Keratinocyte (primary cell): Measurements from ENCODE around the gene TFDP1. TPM values are rescaled to one million over a fixed set of nuclear protein-coding genes. Genes with fewer than 3 reads are reported as not detected.

Experiments
- DNase-seq: peaks from one replicate; pipeline ENCODE4 v3.0.0-alpha.2; 2011; ENCODE audit warnings: low read depth, missing footprints, low spot score
- FAIRE-seq: peaks from 2 replicates; lab custom pipeline; 2011; peaks lifted over from hg19 to GRCh38; lab: Jason Lieb, UNC
- H2AFZ ChIP-seq: 2 replicates; pipeline ENCODE4 v1.6.0; 2012; ENCODE audit warnings: low read length, control low read depth, inconsistent platforms; ENCODE audit not compliant: control insufficient read depth
- H3K27ac ChIP-seq: 2 replicates; pipeline ENCODE4 v1.5.1; 2011; ENCODE audit warnings: low read length; ENCODE audit not compliant: control insufficient read depth, insufficient read depth
- H3K27me3 ChIP-seq: 3 replicates; pipeline ENCODE4 v1.6.0; 2011; ENCODE audit warnings: low read length; ENCODE audit not compliant: control insufficient read depth, insufficient read depth; ENCODE audit errors: extremely low read depth
- H3K36me3 ChIP-seq, 2 experiments: 2 replicates in 1 of 2; 3 replicates in 1 of 2; pipeline ENCODE4 v1.5.1; 2011; ENCODE audit warnings: low read length in 2 of 2, mild to moderate bottlenecking in 1 of 2; ENCODE audit not compliant: control insufficient read depth in 2 of 2, insufficient read depth in 2 of 2; ENCODE audit errors: extremely low read depth in 1 of 2
- H3K4me1 ChIP-seq: 3 replicates; pipeline ENCODE4 v1.5.1; 2011; ENCODE audit warnings: low read length; ENCODE audit not compliant: control insufficient read depth, insufficient read depth; ENCODE audit errors: extremely low read depth
- H3K4me2 ChIP-seq: 3 replicates; pipeline ENCODE4 v1.6.0; 2011; ENCODE audit warnings: low read depth, low read length; ENCODE audit not compliant: control insufficient read depth, insufficient read depth; ENCODE audit errors: extremely low read depth
- H3K4me3 ChIP-seq, 3 experiments: fragments of 200-600 bp in 1 of 3; sonication (generic) in 1 of 3; 2 replicates in 2 of 3; 3 replicates in 1 of 3; pipeline ENCODE4 v1.5.1; 2011 to 2016; ENCODE audit warnings: low read length in 3 of 3, mild to moderate bottlenecking in 3 of 3, control low read depth in 2 of 3, inconsistent platforms in 1 of 3, low read depth in 1 of 3, mixed read lengths in 1 of 3, mixed run types in 1 of 3, moderate library complexity in 1 of 3; ENCODE audit not compliant: control insufficient read depth in 2 of 3, insufficient read depth in 2 of 3; ENCODE audit errors: extremely low read depth in 1 of 3
- H3K79me2 ChIP-seq: 2 replicates; pipeline ENCODE4 v1.6.0; 2012; ENCODE audit warnings: low read length; ENCODE audit not compliant: control insufficient read depth, insufficient read depth
- H3K9ac ChIP-seq: 3 replicates; pipeline ENCODE4 v1.6.0; 2011; ENCODE audit warnings: low read length; ENCODE audit not compliant: control insufficient read depth, insufficient read depth; ENCODE audit errors: extremely low read depth
- H3K9me1 ChIP-seq: 3 replicates; pipeline ENCODE4 v1.6.0; 2011; ENCODE audit warnings: low read length; ENCODE audit not compliant: control insufficient read depth, insufficient read depth; ENCODE audit errors: extremely low read depth
- H3K9me3 ChIP-seq: 2 replicates; pipeline ENCODE4 v1.5.1; 2012; ENCODE audit warnings: low read depth, low read length; ENCODE audit not compliant: control insufficient read depth
- H4K20me1 ChIP-seq: 3 replicates; pipeline ENCODE4 v1.6.0; 2011; ENCODE audit warnings: low read length; ENCODE audit not compliant: control insufficient read depth, insufficient read depth; ENCODE audit errors: extremely low read depth
- EZH2 ChIP-seq: IDR thresholded peaks from one replicate; pipeline ENCODE4 v1.6.1; 2012; ENCODE audit warnings: inconsistent platforms, mild to moderate bottlenecking, low read length, moderate library complexity
- dilution Hi-C: fragments of 300-500 bp; cut with MboI; formaldehyde crosslinking; loops from one replicate; pipeline ENCODE4 v1.7.0; 2020; ENCODE audit warnings: low sequenced_read_pairs; ENCODE audit not compliant: extremely low pct_ligation_motif_present
- polyA plus RNA-seq, 5 experiments: library from polyadenylated mRNA; depleted of rRNA in 3 of 5; stranded (reverse) in 3 of 5; stranded (forward) in 1 of 5; unstranded in 1 of 5; fragments of >200 nt; gene quantifications; 1 replicate in 1 of 5; 2 replicates in 3 of 5; 3 replicates in 1 of 5; pipeline versions ENCODE4 v1.2.1 to v1.2.3, GENCODE V29; 2011 to 2012; ENCODE audit warnings: missing spikeins in 2 of 5, low read depth in 1 of 5, low replicate concordance in 1 of 5
- TF ChIP-seq, protein P1 (sequence below), 3 experiments: IDR thresholded peaks in 1 of 3; conservative IDR thresholded peaks in 1 of 3; optimal IDR thresholded peaks in 1 of 3; 2 replicates in 2 of 3; 3 replicates in 1 of 3; pipeline versions ENCODE3 to v1.5.1; 2011; ENCODE audit warnings: low read length in 3 of 3, mild to moderate bottlenecking in 3 of 3, moderate library complexity in 2 of 3, control low read depth in 1 of 3, inconsistent platforms in 1 of 3; ENCODE audit not compliant: insufficient read depth in 2 of 3; ENCODE audit errors: extremely low read depth in 1 of 3

TFDP1 gene
- polyA plus RNA-seq, 1 donor (not counting 4 experiments of a cell fraction or from before 2014, with no cell fraction given) = 105 TPM

- dilution Hi-C loops = no loop called here
- FAIRE-seq (no peak), DNase-seq (no peak)
- H3K27ac ChIP-seq = no peak overlapping the region
- H3K4me2 ChIP-seq = no peak overlapping the region
- no peaks in the 10 kb centered on the region for H3K36me3 ChIP-seq
- H3K9ac ChIP-seq = no peak overlapping the region
- no peaks in the 10 kb centered on the region for H4K20me1 ChIP-seq
- no peak overlapping the region for H3K4me3 ChIP-seq
- H3K9me1 ChIP-seq = no peaks in the 10 kb centered on the region
- peaks cover 8% of the 10 kb centered on the region for H3K27me3 ChIP-seq
- TF ChIP-seq, protein P1, sequence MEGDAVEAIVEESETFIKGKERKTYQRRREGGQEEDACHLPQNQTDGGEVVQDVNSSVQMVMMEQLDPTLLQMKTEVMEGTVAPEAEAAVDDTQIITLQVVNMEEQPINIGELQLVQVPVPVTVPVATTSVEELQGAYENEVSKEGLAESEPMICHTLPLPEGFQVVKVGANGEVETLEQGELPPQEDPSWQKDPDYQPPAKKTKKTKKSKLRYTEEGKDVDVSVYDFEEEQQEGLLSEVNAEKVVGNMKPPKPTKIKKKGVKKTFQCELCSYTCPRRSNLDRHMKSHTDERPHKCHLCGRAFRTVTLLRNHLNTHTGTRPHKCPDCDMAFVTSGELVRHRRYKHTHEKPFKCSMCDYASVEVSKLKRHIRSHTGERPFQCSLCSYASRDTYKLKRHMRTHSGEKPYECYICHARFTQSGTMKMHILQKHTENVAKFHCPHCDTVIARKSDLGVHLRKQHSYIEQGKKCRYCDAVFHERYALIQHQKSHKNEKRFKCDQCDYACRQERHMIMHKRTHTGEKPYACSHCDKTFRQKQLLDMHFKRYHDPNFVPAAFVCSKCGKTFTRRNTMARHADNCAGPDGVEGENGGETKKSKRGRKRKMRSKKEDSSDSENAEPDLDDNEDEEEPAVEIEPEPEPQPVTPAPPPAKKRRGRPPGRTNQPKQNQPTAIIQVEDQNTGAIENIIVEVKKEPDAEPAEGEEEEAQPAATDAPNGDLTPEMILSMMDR (optimal IDR thresholded peaks at IDR 0.05 in 1 of 3, IDR thresholded peaks at IDR 0.05 in 1 of 3, conservative IDR thresholded peaks at IDR 0.05 in 1 of 3; ENCODE audit: extremely low read depth in 1 of 3, insufficient read depth in 2 of 3, low read length in 3 of 3) = no peak
- TF ChIP-seq EZH2 = no peak
- no peaks in the 10 kb centered on the region for H3K4me1 ChIP-seq
- no peak overlapping the region for H2AFZ ChIP-seq
- no peaks in the 10 kb centered on the region for H3K79me2 ChIP-seq
- peaks cover 3% of the 10 kb centered on the region for H3K9me3 ChIP-seq
Observed at GRCh38 chr13:113668491-113668971, 84.0 kb downstream of the TFDP1 start.

DNA sequence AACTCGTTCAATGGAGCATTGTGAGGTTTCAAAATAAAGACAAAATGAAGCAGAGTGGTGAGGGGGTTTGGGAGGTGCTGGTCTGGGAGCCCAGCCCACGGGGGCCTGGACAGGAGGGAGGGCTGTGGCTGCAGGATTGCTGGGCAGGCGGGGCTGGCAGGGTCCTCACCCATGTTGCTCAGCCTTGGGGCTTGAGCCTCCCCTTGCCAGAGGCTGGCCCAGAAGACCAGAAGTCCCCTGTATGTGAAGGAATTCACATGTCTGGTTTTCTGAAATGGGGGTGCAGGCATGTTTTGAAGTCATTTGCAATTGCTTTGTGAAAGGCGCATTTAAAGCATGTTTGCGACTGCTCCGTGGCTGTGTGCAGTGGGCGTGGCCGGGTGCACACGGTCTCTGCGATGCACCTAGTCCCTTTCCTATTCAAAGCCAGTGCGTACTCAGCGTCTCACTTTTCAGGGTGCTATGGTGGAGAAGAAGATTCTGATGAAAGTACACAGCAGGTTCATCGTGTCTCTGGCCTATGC is 84.7 kb downstream of the TFDP1 start:
- Histone ChIP-seq H3K79me2 (no peaks in the 10 kb centered on the region), H3K9ac (no peak overlapping the region), H3K36me3 (no peaks in the 10 kb centered on the region), H3K27ac (no peak overlapping the region), H3K4me1 (no peaks in the 10 kb centered on the region), H3K4me2 (no peak overlapping the region), H3K9me3 (peaks cover 3% of the 10 kb centered on the region), H3K9me1 (no peaks in the 10 kb centered on the region), H2AFZ (no peak overlapping the region), H4K20me1 (no peaks in the 10 kb centered on the region), H3K27me3 (peaks cover 8% of the 10 kb centered on the region), H3K4me3 (no peak overlapping the region)
- TF ChIP-seq, protein P1 (optimal IDR thresholded peaks at IDR 0.05 in 1 of 3, IDR thresholded peaks at IDR 0.05 in 1 of 3, conservative IDR thresholded peaks at IDR 0.05 in 1 of 3; ENCODE audit: extremely low read depth in 1 of 3, insufficient read depth in 2 of 3, low read length in 3 of 3) = no peak
- no peak for TF ChIP-seq EZH2
- DNase-seq = no peak
- dilution Hi-C loops = no loop called here
- FAIRE-seq = no peak
